HUES6 (cell line): Measurements from ENCODE around the gene CDC42SE1.

Experiments used
- H3K27ac ChIP-seq: 2 replicates; pipeline ENCODE4 v1.7.0; 2013; ENCODE audit warnings: low read depth, mild to moderate bottlenecking, low read length, inconsistent platforms
- H3K27me3 ChIP-seq: 2 replicates; pipeline ENCODE4 v1.6.1; 2013; ENCODE audit warnings: low read length; ENCODE audit not compliant: control insufficient read depth, insufficient read depth
- H3K36me3 ChIP-seq: 2 replicates; pipeline ENCODE4 v1.6.1; 2013; ENCODE audit warnings: low read length; ENCODE audit not compliant: control insufficient read depth, insufficient read depth
- H3K4me1 ChIP-seq: 2 replicates; pipeline ENCODE4 v1.6.1; 2013; ENCODE audit warnings: low read length; ENCODE audit not compliant: control insufficient read depth, insufficient read depth
- H3K4me3 ChIP-seq: 2 replicates; pipeline ENCODE4 v1.5.1; 2013; ENCODE audit warnings: low read depth, low read length
- H3K9ac ChIP-seq: one replicate; pipeline ENCODE4 v1.6.1; 2013; ENCODE audit warnings: mild to moderate bottlenecking, low read length
- H3K9me3 ChIP-seq: 2 replicates; pipeline ENCODE4 v1.6.1; 2013; ENCODE audit warnings: low read depth, low read length; ENCODE audit not compliant: control insufficient read depth, insufficient read depth

Gene CDC42SE1

DNA sequence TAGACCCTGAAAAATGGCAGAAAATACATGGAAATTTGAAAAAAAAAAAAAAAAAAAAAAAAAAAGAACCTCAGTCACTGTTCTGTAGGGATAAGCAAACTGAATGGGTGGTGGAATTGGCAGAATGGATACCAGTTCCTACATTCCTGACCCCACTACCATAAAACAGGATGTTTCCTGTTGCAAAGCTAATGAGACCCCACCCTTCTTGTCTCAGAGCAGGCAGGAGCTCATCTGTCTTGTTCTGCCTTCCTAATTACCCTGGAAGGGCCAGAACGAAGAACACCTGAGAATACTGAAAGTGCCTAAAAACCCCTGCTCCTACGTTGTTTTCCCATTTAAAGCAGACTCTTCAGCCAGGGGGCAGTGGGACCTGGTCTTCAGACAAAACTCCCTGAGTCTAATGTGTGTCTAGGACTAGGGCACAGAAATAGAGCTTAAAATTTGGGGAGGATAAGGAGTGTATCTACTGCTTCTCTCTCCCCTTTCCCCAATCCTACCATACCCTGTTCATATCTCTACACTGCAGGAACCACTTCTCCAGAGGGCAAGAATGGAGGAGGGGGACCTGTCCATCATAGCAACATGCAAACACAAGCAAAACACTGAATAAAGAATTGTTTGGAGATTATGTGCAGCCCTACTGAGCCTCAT is 7.9 kb downstream of the CDC42SE1 start:
- peaks cover 58% of the 10 kb centered on the region for H3K36me3 ChIP-seq

GRCh38 chr1:151050051-151050688 is 9.3 kb downstream of the CDC42SE1 start:
- H3K27ac ChIP-seq, result no peak overlapping the region
- peaks cover 45% of the 10 kb centered on the region for H3K36me3 ChIP-seq
- H3K4me3 ChIP-seq, result no peak overlapping the region
- H3K27me3 ChIP-seq, result no peaks in the 10 kb centered on the region
- H3K9ac ChIP-seq, result no peak overlapping the region
- H3K4me1 ChIP-seq, result peaks cover 4% of the 10 kb centered on the region
- H3K9me3 ChIP-seq, result no peaks in the 10 kb centered on the region

More for the DNA sequence above, 7.9 kb downstream of the CDC42SE1 start:
- Histone ChIP-seq H3K27me3 (no peaks in the 10 kb centered on the region), H3K9ac (no peak overlapping the region), H3K4me1 (peaks cover 5% of the 10 kb centered on the region), H3K9me3 (no peaks in the 10 kb centered on the region), H3K4me3 (no peak overlapping the region), H3K27ac (no peak overlapping the region)

DNA sequence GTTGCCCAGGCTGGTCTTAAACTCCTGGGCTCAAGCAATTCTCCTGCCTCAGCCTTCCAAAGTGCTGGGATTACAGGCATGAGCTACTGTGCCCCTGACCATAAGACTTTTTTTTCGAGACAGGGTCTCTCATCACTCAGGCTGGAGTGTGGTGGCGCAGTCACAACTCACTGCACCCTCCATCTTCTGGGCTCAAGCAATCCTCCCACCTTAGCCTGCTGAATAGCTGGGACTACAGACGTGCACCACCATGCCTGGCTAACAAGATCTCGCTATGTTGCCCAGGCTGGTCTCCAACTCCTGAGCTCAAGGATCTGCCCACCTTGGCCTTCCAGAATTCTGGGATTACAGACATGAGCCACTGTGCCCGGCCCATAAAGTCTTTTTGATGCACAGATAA is 10.0 kb downstream of the CDC42SE1 start:
- H3K4me1 ChIP-seq, result peaks cover 4% of the 10 kb centered on the region
- H3K4me3 ChIP-seq, result no peak overlapping the region
- H3K36me3 ChIP-seq, result peaks cover 37% of the 10 kb centered on the region
- no peaks in the 10 kb centered on the region for H3K9me3 ChIP-seq
- H3K9ac ChIP-seq, result no peak overlapping the region
- H3K27ac ChIP-seq, result no peak overlapping the region
- no peaks in the 10 kb centered on the region for H3K27me3 ChIP-seq

- peak overlapping the region; percentile 81 for H3K4me3 ChIP-seq
- H3K9ac ChIP-seq, result peak overlapping the region; percentile 85
- peaks cover 29% of the 10 kb centered on the region for H3K36me3 ChIP-seq
- no peaks in the 10 kb centered on the region for H3K27me3 ChIP-seq
- H3K4me1 ChIP-seq, result peaks cover 4% of the 10 kb centered on the region
- no peak overlapping the region for H3K27ac ChIP-seq
- H3K9me3 ChIP-seq, result no peaks in the 10 kb centered on the region
Measured at GRCh38 chr1:151048645-151049032, 10.8 kb downstream of the CDC42SE1 start.

- Histone ChIP-seq H3K27me3 (no peaks in the 10 kb centered on the region), H3K9ac (peak overlapping the region; percentile 85), H3K27ac (peak overlapping the region; percentile 82), H3K4me1 (peaks cover 4% of the 10 kb centered on the region), H3K36me3 (peaks cover 24% of the 10 kb centered on the region), H3K4me3 (peak overlapping the region; percentile 81), H3K9me3 (no peaks in the 10 kb centered on the region)
Measured at GRCh38 chr1:151047925-151048644, 11.3 kb downstream of the CDC42SE1 start.

- peaks cover 4% of the 10 kb centered on the region for H3K4me1 ChIP-seq
- peak within 1 kb of the TSS; percentile 82 for H3K27ac ChIP-seq
- H3K36me3 ChIP-seq, result peaks cover 18% of the 10 kb centered on the region
- peak within 1 kb of the TSS; percentile 81 for H3K4me3 ChIP-seq
- H3K9me3 ChIP-seq, result no peaks in the 10 kb centered on the region
- H3K27me3 ChIP-seq, result no peaks in the 10 kb centered on the region
- H3K9ac ChIP-seq, result peak within 1 kb of the TSS; percentile 85
Measured at GRCh38 chr1:151047591-151047924, 11.9 kb downstream of the CDC42SE1 start, which contains the start of gene C1orf56. TSS of gene C1orf56 (plus strand) at chr1:151047751. CDS start at chr1:151047848, 97 bp downstream.

GRCh38 chr1:151043163-151043562 is 16.3 kb downstream of the CDC42SE1 start:
- H3K27me3 ChIP-seq, result no peaks in the 10 kb centered on the region
- no peak overlapping the region for H3K27ac ChIP-seq
- no peaks in the 10 kb centered on the region for H3K9me3 ChIP-seq
- H3K4me3 ChIP-seq, result no peak overlapping the region
- peaks cover 4% of the 10 kb centered on the region; the same call in 1 of the 2 replicates for H3K4me1 ChIP-seq
- no peak overlapping the region for H3K9ac ChIP-seq
- no peaks in the 10 kb centered on the region for H3K36me3 ChIP-seq

DNA sequence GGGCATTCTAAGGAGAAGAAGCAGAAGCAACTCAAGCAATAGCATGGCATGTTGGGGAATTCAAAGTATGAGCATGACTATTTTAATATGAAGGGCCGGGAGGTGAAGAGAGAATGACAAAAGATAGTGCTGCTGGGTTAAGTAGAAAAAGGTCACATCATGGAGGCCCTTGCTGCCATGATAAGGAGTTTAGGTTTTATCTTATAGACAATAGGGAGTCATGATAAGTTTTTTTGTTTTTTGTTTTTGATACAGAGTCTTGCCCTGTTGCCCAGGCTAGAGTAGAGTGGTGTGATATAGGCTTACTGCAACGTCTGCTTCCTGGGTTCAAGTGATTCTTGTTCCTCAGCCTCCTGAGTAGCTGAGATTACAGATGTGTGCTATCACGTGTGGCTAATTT is 19.9 kb downstream of the CDC42SE1 start:
- Histone ChIP-seq H3K9ac (no peak overlapping the region), H3K27ac (no peak overlapping the region), H3K9me3 (no peaks in the 10 kb centered on the region), H3K4me1 (peaks cover 6% of the 10 kb centered on the region; the same call in 1 of the 2 replicates), H3K4me3 (no peak overlapping the region), H3K36me3 (peaks cover 7% of the 10 kb centered on the region; the same call in 1 of the 2 replicates), H3K27me3 (no peaks in the 10 kb centered on the region)

DNA sequence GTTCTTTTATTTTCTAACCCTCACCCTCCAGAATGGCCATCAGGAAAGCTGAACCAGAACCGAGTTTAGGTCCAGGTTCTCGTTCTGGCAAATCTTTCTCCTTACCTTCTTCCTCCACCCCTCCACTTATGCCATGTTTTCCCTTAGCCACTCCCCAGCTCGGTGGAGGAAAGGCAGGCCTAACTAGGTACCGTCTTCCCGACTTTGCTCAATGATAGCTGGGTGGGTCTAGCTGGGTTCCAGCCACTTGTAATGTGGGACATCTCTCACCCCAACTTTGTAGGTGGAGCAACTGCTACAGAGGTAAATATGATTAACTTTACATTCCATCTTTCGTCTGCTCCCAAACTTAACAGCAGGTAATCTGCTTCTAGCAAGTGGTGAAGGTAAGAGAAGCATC is 22.4 kb downstream of the CDC42SE1 start:
- peaks cover 16% of the 10 kb centered on the region for H3K36me3 ChIP-seq
- H3K4me3 ChIP-seq, result no peak overlapping the region
- no peaks in the 10 kb centered on the region for H3K27me3 ChIP-seq
- no peaks in the 10 kb centered on the region for H3K9me3 ChIP-seq
- H3K4me1 ChIP-seq, result peaks cover 6% of the 10 kb centered on the region; the same call in 1 of the 2 replicates
- H3K27ac ChIP-seq, result no peak overlapping the region
- H3K9ac ChIP-seq, result no peak overlapping the region

DNA sequence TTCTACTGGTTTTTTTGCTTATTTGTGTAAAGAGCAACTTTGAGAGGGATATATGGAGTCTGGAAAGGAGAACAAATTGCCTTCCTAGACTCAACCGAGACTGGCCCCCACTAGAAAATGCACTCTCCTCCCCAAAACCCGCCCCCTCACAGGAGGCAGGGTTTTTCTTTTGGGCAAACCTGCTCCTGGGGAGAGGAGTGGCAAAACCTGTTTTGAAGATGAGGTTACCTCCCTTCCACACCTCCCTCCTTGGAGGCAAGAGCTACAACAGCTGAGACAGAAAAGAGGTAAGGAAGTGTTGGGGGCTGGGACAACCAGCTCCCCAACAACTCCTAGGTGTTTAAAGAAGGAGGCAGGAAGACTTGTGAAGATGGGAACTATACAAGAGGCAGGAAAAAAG is 23.1 kb downstream of the CDC42SE1 start, which contains the start of gene BNIPL:
TSS of gene BNIPL (plus strand) at position 231 of the 400 bp plus-strand sequence. CDS start at position 371, 140 bp downstream.
- Histone ChIP-seq H3K4me3 (no peak within 1 kb of the TSS), H3K27me3 (no peaks in the 10 kb centered on the region), H3K9me3 (no peaks in the 10 kb centered on the region), H3K9ac (no peak within 1 kb of the TSS), H3K36me3 (peaks cover 20% of the 10 kb centered on the region), H3K4me1 (peaks cover 6% of the 10 kb centered on the region; the same call in 1 of the 2 replicates), H3K27ac (no peak within 1 kb of the TSS)

DNA sequence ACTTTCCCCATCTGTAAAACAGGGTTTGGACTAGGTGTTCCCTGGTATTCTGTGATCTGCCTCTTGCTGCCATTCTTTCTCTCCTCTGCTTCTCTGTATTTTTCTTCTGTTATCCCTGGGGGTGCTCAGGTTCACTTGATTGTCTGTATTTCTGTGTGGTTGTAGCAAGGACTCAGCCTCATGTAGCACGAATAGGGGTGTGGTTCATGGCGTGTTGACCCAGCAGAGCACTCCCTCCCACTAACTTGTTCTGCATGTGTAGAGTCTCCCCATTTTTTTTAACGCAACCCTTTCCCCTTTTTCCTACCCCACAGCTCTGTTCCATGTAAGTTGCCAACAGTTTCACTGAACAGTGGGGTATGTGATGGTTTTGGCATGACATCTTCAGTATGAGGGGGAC is 24.3 kb downstream of the CDC42SE1 start:
- H3K27me3 ChIP-seq, result no peaks in the 10 kb centered on the region

More for the DNA sequence above, 24.3 kb downstream of the CDC42SE1 start:
- no peak overlapping the region for H3K4me3 ChIP-seq
- no peaks in the 10 kb centered on the region for H3K9me3 ChIP-seq
- no peak overlapping the region for H3K9ac ChIP-seq
- no peak overlapping the region for H3K27ac ChIP-seq
- H3K4me1 ChIP-seq, result peaks cover 6% of the 10 kb centered on the region; the same call in 1 of the 2 replicates
- peaks cover 30% of the 10 kb centered on the region for H3K36me3 ChIP-seq
